ENCODE data around the gene NTHL1.

DNA sequence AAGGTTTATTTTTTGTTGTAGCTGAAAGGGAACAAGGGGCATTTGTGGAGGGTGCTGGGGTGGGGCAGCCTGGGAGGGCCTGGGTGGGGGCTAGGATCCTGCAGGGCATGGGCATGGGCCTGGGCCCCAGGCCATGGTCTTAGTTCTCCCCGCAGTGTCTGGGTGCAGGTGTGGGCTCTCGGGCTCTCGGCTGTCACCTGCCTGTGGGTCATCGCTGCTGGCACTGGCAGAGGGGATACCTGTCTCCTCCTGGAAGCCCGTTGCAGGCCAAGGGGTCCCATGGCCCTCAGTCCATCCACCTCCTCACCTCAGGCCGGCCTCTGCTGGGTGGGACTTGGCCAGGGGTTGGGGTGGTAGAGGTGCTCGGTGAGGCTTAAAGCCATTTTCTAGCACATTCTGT, 30.5 kb upstream of the NTHL1 start:
- TF ChIP-seq CTCF (conservative IDR thresholded peaks at IDR 0.05; ENCODE audit: low read depth in 2 of 2) (no peak), EZH2 (IDR thresholded peaks at IDR 0.05; ENCODE audit: low read depth, unreplicated experiment) (no peak)

All from GM23338 (cell line).